AG04449 (cell line): ENCODE measurements around the gene GLDC.
"Not testable (repeated sequence)": the region's sequence is repeated elsewhere in the genome, so short reads cannot be mapped to it uniquely, and the experiment has no call there.

ENCODE experiments used
- CTCF ChIA-PET: fragments of 350-600 bp; formaldehyde crosslinking; extraction: SDS; loops from one replicate; lab custom pipeline; 2021; ENCODE audit warnings: antibody characterized with exemption; lab: Yijun Ruan, JAX
- POLR2A ChIA-PET: fragments of 400-600, 350-600 bp; formaldehyde crosslinking; extraction: SDS; loops from one replicate; lab custom pipeline; 2020; ENCODE audit warnings: antibody characterized with exemption, inconsistent platforms; lab: Yijun Ruan, JAX
- DNase-seq: peaks from one replicate; pipeline ENCODE4 v3.0.0-alpha.2; 2010; ENCODE audit warnings: low read depth, low spot score
- H3K4me3 ChIP-seq: 2 replicates; pipeline ENCODE4 v1.5.1; 2011; ENCODE audit warnings: low read depth, mild to moderate bottlenecking, control low read depth, low read length
- TF ChIP-seq, protein P1 (sequence below): IDR thresholded peaks from one replicate; pipeline ENCODE4 v1.5.1; 2011; ENCODE audit warnings: mild to moderate bottlenecking, moderate library complexity, low read length, control low read depth, inconsistent platforms; ENCODE audit not compliant: insufficient read depth; ENCODE audit errors: missing control alignments

GLDC gene

GRCh38 chr9:6645355-6646292 lies at the start of gene GLDC:
TSS of gene GLDC (minus strand) at chr9:6645729. CDS start at chr9:6645499, 230 bp downstream.
- TF ChIP-seq, protein P1, sequence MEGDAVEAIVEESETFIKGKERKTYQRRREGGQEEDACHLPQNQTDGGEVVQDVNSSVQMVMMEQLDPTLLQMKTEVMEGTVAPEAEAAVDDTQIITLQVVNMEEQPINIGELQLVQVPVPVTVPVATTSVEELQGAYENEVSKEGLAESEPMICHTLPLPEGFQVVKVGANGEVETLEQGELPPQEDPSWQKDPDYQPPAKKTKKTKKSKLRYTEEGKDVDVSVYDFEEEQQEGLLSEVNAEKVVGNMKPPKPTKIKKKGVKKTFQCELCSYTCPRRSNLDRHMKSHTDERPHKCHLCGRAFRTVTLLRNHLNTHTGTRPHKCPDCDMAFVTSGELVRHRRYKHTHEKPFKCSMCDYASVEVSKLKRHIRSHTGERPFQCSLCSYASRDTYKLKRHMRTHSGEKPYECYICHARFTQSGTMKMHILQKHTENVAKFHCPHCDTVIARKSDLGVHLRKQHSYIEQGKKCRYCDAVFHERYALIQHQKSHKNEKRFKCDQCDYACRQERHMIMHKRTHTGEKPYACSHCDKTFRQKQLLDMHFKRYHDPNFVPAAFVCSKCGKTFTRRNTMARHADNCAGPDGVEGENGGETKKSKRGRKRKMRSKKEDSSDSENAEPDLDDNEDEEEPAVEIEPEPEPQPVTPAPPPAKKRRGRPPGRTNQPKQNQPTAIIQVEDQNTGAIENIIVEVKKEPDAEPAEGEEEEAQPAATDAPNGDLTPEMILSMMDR, result no peak
- ChIA-PET CTCF (interaction anchor here (1.2 kb wide), 1 partner anchor 16 kb away, joined by 3 read pairs; no protein-coding TSS in a partner anchor), POLR2A (no interaction called here)
- H3K4me3 ChIP-seq, result no peak within 1 kb of the TSS
- no peak for DNase-seq

DNA sequence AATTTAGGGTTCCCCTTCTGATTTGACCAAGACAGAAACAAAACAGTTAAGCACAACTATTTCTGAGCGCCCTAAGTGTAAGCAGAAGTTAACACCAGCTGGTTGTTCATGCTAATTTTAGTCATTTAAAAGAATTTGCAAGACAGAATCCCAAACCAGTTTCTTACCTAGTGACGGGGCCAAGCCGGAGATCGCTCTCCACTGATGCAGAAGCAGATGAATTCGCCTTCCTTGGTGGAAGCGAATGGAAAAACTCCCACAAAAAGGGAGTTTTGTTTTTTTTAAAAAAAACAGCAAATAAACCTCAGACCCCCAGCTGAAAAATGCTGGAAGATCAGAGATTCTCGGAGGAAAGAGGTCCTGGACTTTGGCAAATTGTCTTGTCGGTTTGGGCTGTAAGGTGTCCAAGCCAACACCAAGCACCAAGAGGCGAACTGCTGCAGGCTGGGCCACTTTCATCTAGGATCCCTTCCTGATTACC lies 47.4 kb upstream of the GLDC start:
- no peak for DNase-seq
- no peak overlapping the region for H3K4me3 ChIP-seq
- TF ChIP-seq, protein P1, result no peak
- ChIA-PET POLR2A (no interaction called here), CTCF (no interaction called here)

- CTCF ChIA-PET, result no interaction called here
- DNase-seq, result no peak
- H3K4me3 ChIP-seq, result no peak overlapping the region
- TF ChIP-seq, protein P1, result no peak
- POLR2A ChIA-PET, result interaction anchor here (0.7 kb wide), 1 partner anchor 11 kb away, joined by 3 read pairs; no protein-coding TSS in a partner anchor
Observed at GRCh38 chr9:6692433-6692832, 46.9 kb upstream of the GLDC start.

- H3K4me3 ChIP-seq, POLR2A ChIA-PET, DNase-seq: not testable (repeated sequence)
- CTCF ChIA-PET, result interaction anchor here (1.2 kb wide), 1 partner anchor 9 kb away, joined by 3 read pairs; no protein-coding TSS in a partner anchor
Observed at GRCh38 chr9:6690675-6691070, 45.1 kb upstream of the GLDC start.

- ChIA-PET POLR2A (no interaction called here), CTCF (interaction anchor here (1.2 kb wide), 1 partner anchor 8 kb away, joined by 3 read pairs; no protein-coding TSS in a partner anchor)
- H3K4me3 ChIP-seq, result no peak overlapping the region
- TF ChIP-seq, protein P1, result no peak
- DNase-seq, result no peak
Observed at GRCh38 chr9:6689893-6690674, 44.6 kb upstream of the GLDC start.

DNA sequence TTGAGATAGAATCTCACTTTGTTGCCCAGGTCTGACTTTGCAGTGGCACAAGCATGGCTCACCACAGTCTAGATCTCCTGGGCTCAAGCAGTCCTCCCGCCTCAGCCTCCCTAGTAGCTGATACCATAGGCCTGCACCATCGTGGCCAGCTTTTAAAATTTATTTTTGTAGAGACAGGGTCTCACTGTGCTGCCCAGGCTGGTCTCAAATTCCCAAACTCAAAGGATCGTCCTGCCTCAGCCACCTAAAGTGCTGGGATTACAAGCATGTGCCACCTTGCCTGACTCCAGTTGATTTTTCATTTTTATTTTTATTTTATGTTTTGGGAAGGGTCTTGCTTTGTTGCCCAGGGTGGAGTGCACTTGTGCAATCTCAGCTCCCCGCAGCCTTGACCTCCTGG lies 41.7 kb upstream of the GLDC start:
- DNase-seq, result no peak
- ChIA-PET CTCF (interaction anchor here (1.0 to 1.8 kb wide), 4 partner anchors 102 to 801 kb away, joined by 3 to 5 read pairs (median 4); no protein-coding TSS in a partner anchor), POLR2A (no interaction called here)
- TF ChIP-seq, protein P1, result no peak
- no peak overlapping the region for H3K4me3 ChIP-seq
